ENCODE data around the gene BLM.

BLM gene

GRCh38 chr15:90742087-90742486 is 24.9 kb downstream of the BLM start:
- DNase-seq: no peak

- DNase-seq: no peak
These were observed 26.3 kb downstream of the BLM start for GRCh38 chr15:90743407-90743806.

GRCh38 chr15:90744759-90745402 is 27.7 kb downstream of the BLM start:
- DNase-seq: peak; percentile 12

GRCh38 chr15:90749754-90750153 is 32.6 kb downstream of the BLM start:
- peak; percentile 15 for DNase-seq

GRCh38 chr15:90750186-90750585 is 33.0 kb downstream of the BLM start:
- DNase-seq: peak; percentile 39

GRCh38 chr15:90751300-90751825 is 34.2 kb downstream of the BLM start:
- DNase-seq: no peak

- no peak for DNase-seq
These were observed 39.8 kb downstream of the BLM start for GRCh38 chr15:90756916-90757315.

- no peak for DNase-seq
These were observed 40.3 kb downstream of the BLM start for GRCh38 chr15:90757461-90757860.

GRCh38 chr15:90760661-90761232 is 43.6 kb downstream of the BLM start:
- DNase-seq: no peak

GRCh38 chr15:90761629-90762028 is 44.5 kb downstream of the BLM start:
- DNase-seq: no peak

- DNase-seq: no peak
These were observed 45.0 kb downstream of the BLM start for GRCh38 chr15:90762109-90762508.

GRCh38 chr15:90763366-90764099 is 46.4 kb downstream of the BLM start:
- no peak for DNase-seq

- DNase-seq: no peak
These were observed 48.4 kb downstream of the BLM start for GRCh38 chr15:90765531-90765930.

GRCh38 chr15:90765966-90766365 is 48.8 kb downstream of the BLM start:
- DNase-seq: no peak

- DNase-seq: no peak
These were observed 52.2 kb downstream of the BLM start for GRCh38 chr15:90769375-90769774.

GRCh38 chr15:90773485-90773884 is 56.3 kb downstream of the BLM start:
- no peak for DNase-seq

GRCh38 chr15:90774731-90775514 is 57.8 kb downstream of the BLM start:
- no peak for DNase-seq

GRCh38 chr15:90780916-90781315 is 63.8 kb downstream of the BLM start:
- no peak for DNase-seq

GRCh38 chr15:90782442-90782841 is 65.3 kb downstream of the BLM start:
- DNase-seq: no peak

GRCh38 chr15:90787881-90788280 is 70.7 kb downstream of the BLM start:
- no peak for DNase-seq

- no peak for DNase-seq
These were observed 72.3 kb downstream of the BLM start for GRCh38 chr15:90789462-90789861.

GRCh38 chr15:90790057-90790456 is 72.9 kb downstream of the BLM start:
- DNase-seq: no peak

GRCh38 chr15:90790561-90790960 is 73.4 kb downstream of the BLM start:
- DNase-seq: no peak

All from stimulated activated CD4-positive, alpha-beta T cell treated with anti-CD3 and anti-CD28 coated beads, Interleukin-15, amount 100 ng/mL, for 24 hours (primary cell).